Measurements from ENCODE around the gene OR5H6. TPM values are rescaled to one million over a fixed set of nuclear protein-coding genes. Genes with fewer than 3 reads are reported as not detected.

OR5H6 gene
- total RNA-seq, 3 donors from 2014 or later (not counting 1 experiment from before 2014, with no cell fraction given) = not detected

- DNase-seq (no peak), ATAC-seq (no peak)
- peaks cover 0 to 10% of the 10 kb centered on the region in 2 donors for H3K9me3 Mint-ChIP-seq
- Histone ChIP-seq H3K9me3 (ENCODE audit: control insufficient read depth, insufficient read depth, low read length) (no peaks in the 10 kb centered on the region), H3K4me3 (ENCODE audit: low read length) (no peak overlapping the region), H3K27ac (ENCODE audit: low read length) (no peak overlapping the region), H3K4me1 (ENCODE audit: control insufficient read depth, insufficient read depth, low read length) (no peaks in the 10 kb centered on the region), H3K36me3 (ENCODE audit: control insufficient read depth, insufficient read depth, low read length) (no peaks in the 10 kb centered on the region), H3K27me3 (ENCODE audit: control insufficient read depth, insufficient read depth, low read length) (no peaks in the 10 kb centered on the region)
- H3K27me3 Mint-ChIP-seq (ENCODE audit: low read depth in 2 of 2) = no peaks in the 10 kb centered on the region
- WGBS (ENCODE audit: insufficient coverage) = 11% methylated on average over 5 of the region's 5 CpGs
- H3K27ac Mint-ChIP-seq = no peak overlapping the region
- H3K4me3 Mint-ChIP-seq = no peak overlapping the region
- intact Hi-C loops (cut with micrococcal nuclease) = no loop called here
- no peaks in the 10 kb centered on the region for H3K4me1 Mint-ChIP-seq
- TF ChIP-seq CTCF (IDR thresholded peaks at IDR 0.05) = no peak
- H3K36me3 Mint-ChIP-seq = no peaks in the 10 kb centered on the region
These were observed 30.6 kb upstream of the OR5H6 start for GRCh38 chr3:98233468-98233867.

GRCh38 chr3:98240131-98240530 is 23.9 kb upstream of the OR5H6 start:
- no peaks in the 10 kb centered on the region for H3K36me3 Mint-ChIP-seq
- ATAC-seq = no peak

DNA sequence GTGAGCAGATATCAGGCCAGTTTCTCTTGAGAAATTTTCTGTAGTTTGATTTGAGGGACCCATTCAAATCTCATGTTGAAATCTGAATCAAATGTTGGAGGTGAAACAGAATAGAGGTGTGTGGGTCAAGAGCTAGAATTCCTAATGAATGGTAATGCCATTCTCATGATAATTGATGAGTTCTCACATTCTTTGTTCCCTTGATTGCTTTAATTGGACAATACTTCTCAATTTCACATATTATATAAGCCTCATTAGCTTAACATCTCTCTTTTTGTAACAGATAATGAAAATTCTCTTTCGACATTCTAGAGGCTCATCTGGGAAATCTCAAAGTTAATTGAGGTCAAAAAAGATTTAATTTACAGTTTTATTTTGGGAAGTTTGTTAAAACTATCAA is 21.9 kb upstream of the OR5H6 start:
- H3K27ac ChIP-seq (ENCODE audit: low read length) = no peak overlapping the region
- Mint-ChIP-seq H3K4me3 (no peak overlapping the region), H3K27me3 (ENCODE audit: low read depth in 2 of 2) (no peaks in the 10 kb centered on the region), H3K36me3 (no peaks in the 10 kb centered on the region), H3K9me3 (peaks cover 4 to 8% of the 10 kb centered on the region in 2 donors), H3K27ac (no peak overlapping the region), H3K4me1 (no peaks in the 10 kb centered on the region)
- H3K4me1 ChIP-seq (ENCODE audit: control insufficient read depth, insufficient read depth, low read length) = no peaks in the 10 kb centered on the region
- H3K9me3 ChIP-seq (ENCODE audit: control insufficient read depth, insufficient read depth, low read length) = no peaks in the 10 kb centered on the region
- no peak overlapping the region for H3K4me3 ChIP-seq (ENCODE audit: low read length)
- no peak for ATAC-seq
- TF ChIP-seq CTCF (IDR thresholded peaks at IDR 0.05) = no peak
- no peak for DNase-seq
- intact Hi-C loops (cut with micrococcal nuclease) = no loop called here
- WGBS (ENCODE audit: insufficient coverage) = no CpG with 5 or more reads among the region's 1 CpG
- H3K36me3 ChIP-seq (ENCODE audit: control insufficient read depth, insufficient read depth, low read length) = no peaks in the 10 kb centered on the region
- H3K27me3 ChIP-seq (ENCODE audit: control insufficient read depth, insufficient read depth, low read length) = no peaks in the 10 kb centered on the region

More at GRCh38 chr3:98240131-98240530, 23.9 kb upstream of the OR5H6 start:
- no peaks in the 10 kb centered on the region for H3K4me1 Mint-ChIP-seq
- no peak overlapping the region for H3K4me3 ChIP-seq (ENCODE audit: low read length)
- no peaks in the 10 kb centered on the region for H3K9me3 ChIP-seq (ENCODE audit: control insufficient read depth, insufficient read depth, low read length)
- no peak for TF ChIP-seq CTCF (IDR thresholded peaks at IDR 0.05)
- no peaks in the 10 kb centered on the region for H3K4me1 ChIP-seq (ENCODE audit: control insufficient read depth, insufficient read depth, low read length)
- H3K27me3 ChIP-seq (ENCODE audit: control insufficient read depth, insufficient read depth, low read length) = no peaks in the 10 kb centered on the region
- H3K4me3 Mint-ChIP-seq = no peak overlapping the region
- no peak for DNase-seq
- intact Hi-C loops (cut with micrococcal nuclease) = no loop called here
- no peak overlapping the region for H3K27ac Mint-ChIP-seq
- H3K27ac ChIP-seq (ENCODE audit: low read length) = no peak overlapping the region
- no peaks in the 10 kb centered on the region for H3K27me3 Mint-ChIP-seq (ENCODE audit: low read depth in 2 of 2)
- peaks cover 1 to 7% of the 10 kb centered on the region in 2 donors for H3K9me3 Mint-ChIP-seq
- H3K36me3 ChIP-seq (ENCODE audit: control insufficient read depth, insufficient read depth, low read length) = no peaks in the 10 kb centered on the region

DNA sequence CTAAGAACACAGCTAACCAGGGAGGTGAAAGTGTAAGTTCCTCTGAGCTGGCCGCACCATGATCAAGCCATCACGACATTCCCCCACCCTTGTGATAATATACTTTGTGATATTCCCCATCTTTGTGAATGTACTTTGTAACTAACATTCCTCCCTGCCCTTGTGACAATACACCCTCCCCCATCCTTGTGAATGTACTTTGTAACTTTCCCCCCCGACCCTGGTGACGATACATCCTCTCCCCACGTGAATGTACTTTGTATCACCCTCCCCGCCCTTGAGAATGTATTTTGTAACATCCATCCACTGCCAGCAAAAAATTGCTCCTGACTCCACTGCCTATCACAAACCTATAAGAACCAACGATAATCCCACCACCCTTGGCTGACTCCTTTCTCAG is 20.2 kb upstream of the OR5H6 start:
- no peaks in the 10 kb centered on the region for H3K4me1 Mint-ChIP-seq
- no peak overlapping the region for H3K27ac ChIP-seq (ENCODE audit: low read length)
- H3K36me3 Mint-ChIP-seq = no peaks in the 10 kb centered on the region
- intact Hi-C loops (cut with micrococcal nuclease) = no loop called here
- no peaks in the 10 kb centered on the region for H3K27me3 ChIP-seq (ENCODE audit: control insufficient read depth, insufficient read depth, low read length)
- TF ChIP-seq CTCF (IDR thresholded peaks at IDR 0.05) = no peak
- 61% methylated on average over 7 of the region's 7 CpGs for WGBS (ENCODE audit: insufficient coverage)
- peaks cover 4 to 5% of the 10 kb centered on the region in 2 donors for H3K9me3 Mint-ChIP-seq
- DNase-seq = no peak
- H3K27me3 Mint-ChIP-seq (ENCODE audit: low read depth in 2 of 2) = no peaks in the 10 kb centered on the region
- H3K4me1 ChIP-seq (ENCODE audit: control insufficient read depth, insufficient read depth, low read length) = no peaks in the 10 kb centered on the region
- H3K4me3 Mint-ChIP-seq = no peak overlapping the region
- H3K4me3 ChIP-seq (ENCODE audit: low read length) = no peak overlapping the region
- H3K36me3 ChIP-seq (ENCODE audit: control insufficient read depth, insufficient read depth, low read length) = no peaks in the 10 kb centered on the region
- no peak overlapping the region for H3K27ac Mint-ChIP-seq
- no peak for ATAC-seq
- no peaks in the 10 kb centered on the region for H3K9me3 ChIP-seq (ENCODE audit: control insufficient read depth, insufficient read depth, low read length)
